ENCODE data around the gene FBXO47. TPM values are rescaled to one million over a fixed set of nuclear protein-coding genes. Genes with fewer than 3 reads are reported as not detected.

FBXO47 gene
- polyA plus RNA-seq, 3 donors = not detected

GRCh38 chr17:39002991-39003715 is 36.0 kb upstream of the FBXO47 start:
- H3K27me3 Mint-ChIP-seq (ENCODE audit: low read depth in 3 of 3) = peaks cover 3 to 10% (median 3%) of the 10 kb centered on the region in 3 donors
- intact Hi-C loops (cut with micrococcal nuclease) = loop anchor here in 1 of 2 donors (2.0 kb wide), 1 partner anchor 14 kb away; no protein-coding TSS in a partner anchor
- H3K4me1 ChIP-seq (ENCODE audit: control insufficient read depth in 1 of 2, insufficient read depth in 2 of 2, low read length in 2 of 2) = peaks cover 27 to 32% of the 10 kb centered on the region in 2 donors
- peak overlapping the region; percentile 71 to 83 for H3K4me3 Mint-ChIP-seq
- DNase-seq = peak; percentile 66 to 80 (median 74)
- H3K79me2 ChIP-seq (ENCODE audit: insufficient read depth, low read length) = no peaks in the 10 kb centered on the region
- no peaks in the 10 kb centered on the region for H3K36me3 ChIP-seq (replicated peaks in 1 of 2; ENCODE audit: control insufficient read depth in 1 of 2, insufficient read depth in 2 of 2, low read length in 2 of 2)
- peaks cover 34% of the 10 kb centered on the region for H3K4me1 Mint-ChIP-seq
- peak overlapping the region; percentile 69 for H3K4me2 ChIP-seq (replicated peaks; ENCODE audit: extremely low read depth, low read length, poor library complexity, severe bottlenecking)
- peak overlapping the region in 2 of 3 experiments; percentile 15 to 61 for H3K4me3 ChIP-seq (replicated peaks in 1 of 3; ENCODE audit: low read depth in 2 of 3, low read length in 3 of 3)
- H2AFZ ChIP-seq (ENCODE audit: insufficient read depth, low read depth, low read length, poor library complexity, severe bottlenecking) = peak overlapping the region; percentile 76
- no peaks in the 10 kb centered on the region for H3K27me3 ChIP-seq (ENCODE audit: control insufficient read depth in 2 of 2, insufficient read depth in 2 of 2, low read length in 2 of 2)
- H3K36me3 Mint-ChIP-seq = peaks cover 0 to 2% of the 10 kb centered on the region in 2 donors
- peak overlapping the region; percentile 53 for H3K9ac ChIP-seq (ENCODE audit: insufficient read depth, low read length, poor library complexity, severe bottlenecking)
- no peak for TF ChIP-seq CTCF (IDR thresholded peaks at IDR 0.05)
- H4K20me1 ChIP-seq (ENCODE audit: insufficient read depth, low read length) = no peaks in the 10 kb centered on the region
- peaks cover 0 to 4% of the 10 kb centered on the region in 2 donors for H3K9me3 ChIP-seq (replicated peaks in 1 of 2; ENCODE audit: control insufficient read depth in 1 of 2, insufficient read depth in 1 of 2, low read length in 2 of 2)
- peak overlapping the region; percentile 97 to 100 (median 99) for H3K27ac Mint-ChIP-seq
- H3K27ac ChIP-seq (ENCODE audit: low read depth in 1 of 2, low read length in 2 of 2) = peak overlapping the region; percentile 83 to 91
- peaks cover 3 to 17% (median 6%) of the 10 kb centered on the region in 7 donors for H3K9me3 Mint-ChIP-seq
- 50% methylated on average over 16 of the region's 16 CpGs for WGBS (ENCODE audit: insufficient coverage)

DNA sequence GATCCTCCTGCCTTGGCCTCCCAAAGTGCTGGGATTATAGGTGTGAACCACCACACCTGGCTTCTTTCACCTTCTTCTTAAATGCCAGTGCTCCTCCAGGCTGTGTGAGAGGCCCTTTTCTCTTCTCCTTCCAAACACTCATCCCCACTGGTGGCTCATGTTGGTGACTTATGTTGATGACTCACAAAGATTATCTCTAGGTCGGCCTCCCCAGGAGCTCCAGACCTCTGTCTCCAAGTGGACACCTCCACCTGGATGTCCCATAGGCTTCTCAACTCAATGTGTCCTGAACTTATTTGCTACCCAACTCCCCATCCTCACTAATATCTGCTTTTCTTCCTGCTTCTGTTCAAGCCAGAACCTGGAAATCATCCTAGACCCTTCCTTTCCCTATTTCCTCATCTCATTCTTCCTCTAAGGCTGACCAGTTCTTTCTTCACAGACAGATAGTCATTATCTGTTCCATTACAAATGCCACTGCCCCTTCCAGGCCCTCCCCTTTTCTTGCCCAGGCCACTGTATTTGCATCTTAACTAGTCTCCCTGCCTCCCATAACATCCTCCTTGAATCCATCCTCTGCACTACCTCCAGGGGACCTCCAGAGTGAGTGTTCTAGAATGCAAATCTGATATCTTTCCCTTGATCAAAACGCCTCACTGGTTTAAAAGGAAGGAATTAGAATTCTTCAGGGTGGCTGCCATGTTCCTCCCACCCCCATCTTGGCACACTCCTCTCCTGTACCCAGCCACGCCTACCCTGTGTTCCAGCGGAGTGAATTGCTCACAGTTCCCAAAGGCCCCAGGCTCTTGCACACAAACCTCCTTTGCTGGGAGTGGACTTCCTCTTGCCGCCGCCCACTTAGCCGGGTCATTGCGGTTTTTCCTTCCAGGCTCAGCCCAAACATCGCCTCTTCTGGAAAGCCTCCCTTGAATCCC is 34.8 kb upstream of the FBXO47 start:
- Histone ChIP-seq H3K9ac (ENCODE audit: insufficient read depth, low read length, poor library complexity, severe bottlenecking) (peak overlapping the region; percentile 53), H3K9me3 (replicated peaks in 1 of 2; ENCODE audit: control insufficient read depth in 1 of 2, insufficient read depth in 1 of 2, low read length in 2 of 2) (peaks cover 10 to 14% of the 10 kb centered on the region in 2 donors), H4K20me1 (ENCODE audit: insufficient read depth, low read length) (no peaks in the 10 kb centered on the region), H3K27ac (ENCODE audit: low read depth in 1 of 2, low read length in 2 of 2) (peak overlapping the region; percentile 83 to 91), H3K4me1 (ENCODE audit: control insufficient read depth in 1 of 2, insufficient read depth in 2 of 2, low read length in 2 of 2) (peaks cover 27 to 32% of the 10 kb centered on the region in 2 donors), H3K79me2 (ENCODE audit: insufficient read depth, low read length) (no peaks in the 10 kb centered on the region), H3K27me3 (ENCODE audit: control insufficient read depth in 2 of 2, insufficient read depth in 2 of 2, low read length in 2 of 2) (no peaks in the 10 kb centered on the region), H3K4me2 (replicated peaks; ENCODE audit: extremely low read depth, low read length, poor library complexity, severe bottlenecking) (peak overlapping the region; percentile 69), H2AFZ (ENCODE audit: insufficient read depth, low read depth, low read length, poor library complexity, severe bottlenecking) (peak overlapping the region; percentile 57), H3K4me3 (replicated peaks in 1 of 3; ENCODE audit: low read depth in 2 of 3, low read length in 3 of 3) (peak overlapping the region in 1 of 3 experiments; percentile 61), H3K36me3 (replicated peaks in 1 of 2; ENCODE audit: control insufficient read depth in 1 of 2, insufficient read depth in 2 of 2, low read length in 2 of 2) (no peaks in the 10 kb centered on the region)
- Mint-ChIP-seq H3K36me3 (peaks cover 2 to 3% of the 10 kb centered on the region in 2 donors), H3K27me3 (ENCODE audit: low read depth in 3 of 3) (peaks cover 3 to 10% (median 3%) of the 10 kb centered on the region in 3 donors), H3K27ac (peak overlapping the region; percentile 97 to 100 (median 99)), H3K9me3 (peaks cover 13 to 29% (median 18%) of the 10 kb centered on the region in 7 donors), H3K4me3 (peak overlapping the region; percentile 71 to 83), H3K4me1 (peaks cover 34% of the 10 kb centered on the region)
- intact Hi-C loops (cut with micrococcal nuclease) = loop anchor here in 1 of 2 donors (2.0 kb wide), 1 partner anchor 15 kb away; no protein-coding TSS in a partner anchor
- peak; percentile 76 to 84 (median 82) for DNase-seq
- no peak for TF ChIP-seq CTCF (IDR thresholded peaks at IDR 0.05)
- WGBS (ENCODE audit: insufficient coverage) = 46% methylated on average over 3 of the region's 9 CpGs

All from CD14-positive monocyte (primary cell).